Panc1 (cell line): Measurements from ENCODE around the gene MRPS34.

Experiments used
- CTCF ChIP-seq: fragments of 450-650 bp; IDR thresholded peaks from 2 replicates; pipeline ENCODE4 v1.5.1; 2017; ENCODE audit warnings: mild to moderate bottlenecking
- POLR2AphosphoS5 ChIP-seq: IDR thresholded peaks from 2 replicates; pipeline ENCODE4 v1.6.1; 2012; ENCODE audit warnings: mild to moderate bottlenecking, low read depth, low read length, moderate library complexity
- REST ChIP-seq, 2 experiments: IDR thresholded peaks; 2 replicates each; pipeline ENCODE4 v1.6.1; 2011 to 2012; ENCODE audit warnings: low read depth in 2 of 2, control low read depth in 1 of 2, low read length in 1 of 2, mild to moderate bottlenecking in 1 of 2, moderate library complexity in 1 of 2; ENCODE audit not compliant: insufficient read depth in 1 of 2
- SIN3A ChIP-seq: IDR thresholded peaks from 2 replicates; pipeline ENCODE4 v1.6.1; 2012; ENCODE audit warnings: low read depth, mild to moderate bottlenecking, low read length, moderate library complexity, borderline replicate concordance; ENCODE audit not compliant: insufficient read depth
- TCF7L2 ChIP-seq: IDR thresholded peaks from 2 replicates; pipeline ENCODE4 v1.6.1; 2011; ENCODE audit warnings: mild to moderate bottlenecking, low read depth, low read length, inconsistent platforms

- TF ChIP-seq CTCF = no peak
- TF ChIP-seq POLR2AphosphoS5 = 0 out of 2 replicates have a peak, but pooled peaks have one; percentile 42
- no peak for TF ChIP-seq REST (IDR thresholded peaks at IDR 0.05; ENCODE audit: insufficient read depth in 1 of 2, low read depth in 2 of 2, low read length in 1 of 2)
- no peak for TF ChIP-seq TCF7L2
- no peak for TF ChIP-seq SIN3A
These were observed 4.0 kb upstream of the MRPS34 start for GRCh38 chr16:1776991-1777374.
